Neutrophil (primary cell): ENCODE data around the gene TDRKH.
A peak's percentile ranks its signal among the peaks of the same experiment; 100 is the strongest.

Source experiments
- H3K27ac ChIP-seq: fragments of 200-600 bp; sonication (generic); 2 replicates; pipeline ENCODE4 v1.5.1; 2016; ENCODE audit warnings: mild to moderate bottlenecking, moderate library complexity
- H3K27me3 ChIP-seq: fragments of 200-600 bp; sonication (generic); 2 replicates; pipeline ENCODE4 v1.6.0; 2016; ENCODE audit warnings: mild to moderate bottlenecking
- H3K36me3 ChIP-seq: fragments of 200-600 bp; sonication (generic); 2 replicates; pipeline ENCODE4 v1.5.1; 2017
- H3K4me1 ChIP-seq, 2 experiments: fragments of 200-600 bp in 1 of 2; sonication (generic) in 1 of 2; 1 replicate in 1 of 2; 2 replicates in 1 of 2; pipeline versions ENCODE4 v1.5.1 to v1.6.1; 2013 to 2016; ENCODE audit warnings: low read depth in 1 of 2, low read length in 1 of 2, mild to moderate bottlenecking in 1 of 2, moderate library complexity in 1 of 2; ENCODE audit not compliant: control insufficient read depth in 1 of 2, insufficient read depth in 1 of 2
- H3K4me3 ChIP-seq, 2 experiments: fragments of 200-600 bp in 1 of 2; sonication (generic) in 1 of 2; 1 replicate in 1 of 2; 2 replicates in 1 of 2; pipeline ENCODE4 v1.5.1; 2013 to 2016; ENCODE audit warnings: low read depth in 1 of 2, low read length in 1 of 2, mild to moderate bottlenecking in 1 of 2, moderate library complexity in 1 of 2
- H3K9me3 ChIP-seq: fragments of 200-600 bp; sonication (generic); 2 replicates; pipeline ENCODE4 v1.5.1; 2016
- CTCF ChIP-seq: fragments of 200-600 bp; sonication (generic); IDR thresholded peaks from 2 replicates; pipeline ENCODE4 v1.5.1; 2016; ENCODE audit warnings: antibody characterized with exemption

Gene TDRKH

GRCh38 chr1:151763990-151764389, 26.3 kb downstream of the TDRKH start:
- no peaks in the 10 kb centered on the region for H3K9me3 ChIP-seq
- TF ChIP-seq CTCF: no peak
- peaks cover 13 to 17% of the 10 kb centered on the region in 2 experiments for H3K4me1 ChIP-seq
- H3K36me3 ChIP-seq: peaks cover 10% of the 10 kb centered on the region
- peak overlapping the region; percentile 63 to 67 for H3K4me3 ChIP-seq
- H3K27me3 ChIP-seq: peaks cover 4% of the 10 kb centered on the region
- peak overlapping the region; percentile 71 for H3K27ac ChIP-seq

- Histone ChIP-seq H3K4me3 (peak within 1 kb of the TSS; percentile 63 to 67), H3K36me3 (peaks cover 10% of the 10 kb centered on the region), H3K4me1 (peaks cover 13 to 17% of the 10 kb centered on the region in 2 experiments), H3K9me3 (no peaks in the 10 kb centered on the region), H3K27me3 (peaks cover 4% of the 10 kb centered on the region), H3K27ac (peak within 1 kb of the TSS; percentile 71)
- no peak for TF ChIP-seq CTCF
Observed at GRCh38 chr1:151762941-151763921, 27.1 kb downstream of the TDRKH start, which contains the start of gene MRPL9. TSS of gene MRPL9 (minus strand) at chr1:151763496. CDS start at chr1:151763479, 17 bp downstream.

- peaks cover 13 to 17% of the 10 kb centered on the region in 2 experiments for H3K4me1 ChIP-seq
- TF ChIP-seq CTCF: no peak
- no peaks in the 10 kb centered on the region for H3K27me3 ChIP-seq
- H3K27ac ChIP-seq: no peak overlapping the region
- peaks cover 10% of the 10 kb centered on the region for H3K36me3 ChIP-seq
- H3K9me3 ChIP-seq: no peaks in the 10 kb centered on the region
- H3K4me3 ChIP-seq: no peak overlapping the region
Observed at GRCh38 chr1:151760597-151761385, 29.5 kb downstream of the TDRKH start.

DNA sequence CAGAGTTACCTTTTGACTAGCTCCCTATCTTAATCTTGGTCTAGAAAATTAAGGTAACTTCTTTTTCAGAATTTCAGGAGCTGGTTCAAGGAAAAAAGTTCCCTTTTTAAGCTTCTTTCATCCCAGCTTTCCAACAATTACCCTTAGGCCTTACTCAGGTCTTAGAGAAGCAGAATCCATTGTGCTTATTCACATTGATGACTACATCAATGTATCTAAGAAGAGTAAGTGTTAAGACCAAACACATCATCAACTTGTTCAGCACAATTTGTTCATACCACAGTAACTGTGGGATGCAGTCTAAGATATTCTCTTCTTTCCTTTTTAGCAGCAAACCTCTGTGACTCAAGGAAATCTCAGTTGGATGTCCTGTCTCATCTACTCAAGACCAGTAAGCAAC, 31.1 kb downstream of the TDRKH start:
- no peak overlapping the region for H3K4me3 ChIP-seq
- no peak for TF ChIP-seq CTCF
- no peaks in the 10 kb centered on the region for H3K9me3 ChIP-seq
- peaks cover 13% of the 10 kb centered on the region in 2 experiments for H3K4me1 ChIP-seq
- peaks cover 10% of the 10 kb centered on the region for H3K36me3 ChIP-seq
- no peak overlapping the region for H3K27ac ChIP-seq
- H3K27me3 ChIP-seq: no peaks in the 10 kb centered on the region

GRCh38 chr1:151756291-151756690, 34.0 kb downstream of the TDRKH start:
- Histone ChIP-seq H3K27ac (no peak overlapping the region), H3K9me3 (no peaks in the 10 kb centered on the region), H3K36me3 (peaks cover 10% of the 10 kb centered on the region), H3K4me3 (no peak overlapping the region), H3K4me1 (no peaks in the 10 kb centered on the region), H3K27me3 (peaks cover 12% of the 10 kb centered on the region)
- no peak for TF ChIP-seq CTCF
